HG02623 (cell line): ENCODE data around the gene ERN2.
A peak's percentile ranks its signal among the peaks of the same experiment; 100 is the strongest.

Experiments used
- ATAC-seq: cut with Tn5 transposase; IDR thresholded peaks from one replicate; pipeline ENCODE4 v1.9.1; 2021; ENCODE audit warnings: moderate library complexity; ENCODE audit not compliant: unreplicated experiment

ERN2 gene

GRCh38 chr16:23640931-23641765, 71.9 kb downstream of the ERN2 start, which contains the start of the genes DCTN5 and PALB2:
Gene DCTN5 (plus strand): TSS chr16:23641466. CDS start chr16:23641543, 77 bp downstream.
Gene PALB2 (minus strand): TSS chr16:23641310. CDS start chr16:23641157, 153 bp downstream.
- peak; percentile 92 for ATAC-seq

- no peak for ATAC-seq
Measured at GRCh38 chr16:23640615-23640930, 72.4 kb downstream of the ERN2 start.
